ENCODE measurements around the gene TFAP2B. TPM values are rescaled to one million over a fixed set of nuclear protein-coding genes. Genes with fewer than 3 reads are reported as not detected.

The TFAP2B gene
- total and polyA plus RNA-seq, 4 donors: 0.02 TPM; not detected in 3

GRCh38 chr6:50837589-50838445, 19.1 kb downstream of the TFAP2B start:
- Histone ChIP-seq H3K9me3 (ENCODE audit: control insufficient read depth in 4 of 4, insufficient read depth in 3 of 4, low read length in 3 of 4) (peaks cover 0 to 10% (median 0%) of the 10 kb centered on the region in 4 donors), H3K4me1 (ENCODE audit: control insufficient read depth in 5 of 5, insufficient read depth in 5 of 5, low read length in 5 of 5) (peaks cover 0 to 1% (median 0%) of the 10 kb centered on the region in 5 donors), H3K4me3 (no peak overlapping the region), H3K9ac (ENCODE audit: insufficient read depth in 1 of 2, low read length in 2 of 2) (no peak overlapping the region), H3K27me3 (ENCODE audit: control insufficient read depth in 3 of 3, insufficient read depth in 3 of 3, low read length in 2 of 3) (peaks cover 16 to 97% (median 96%) of the 10 kb centered on the region in 3 donors), H3K36me3 (ENCODE audit: control insufficient read depth in 4 of 4, insufficient read depth in 4 of 4, low read length in 4 of 4) (no peaks in the 10 kb centered on the region), H3K27ac (ENCODE audit: low read depth in 1 of 2, low read length in 1 of 2) (no peak overlapping the region)
- DNase-seq: no peak
- 7 to 10% methylated on average over 14 of the region's 14 CpGs for WGBS, 2 donors
- TF ChIP-seq, protein P1, sequence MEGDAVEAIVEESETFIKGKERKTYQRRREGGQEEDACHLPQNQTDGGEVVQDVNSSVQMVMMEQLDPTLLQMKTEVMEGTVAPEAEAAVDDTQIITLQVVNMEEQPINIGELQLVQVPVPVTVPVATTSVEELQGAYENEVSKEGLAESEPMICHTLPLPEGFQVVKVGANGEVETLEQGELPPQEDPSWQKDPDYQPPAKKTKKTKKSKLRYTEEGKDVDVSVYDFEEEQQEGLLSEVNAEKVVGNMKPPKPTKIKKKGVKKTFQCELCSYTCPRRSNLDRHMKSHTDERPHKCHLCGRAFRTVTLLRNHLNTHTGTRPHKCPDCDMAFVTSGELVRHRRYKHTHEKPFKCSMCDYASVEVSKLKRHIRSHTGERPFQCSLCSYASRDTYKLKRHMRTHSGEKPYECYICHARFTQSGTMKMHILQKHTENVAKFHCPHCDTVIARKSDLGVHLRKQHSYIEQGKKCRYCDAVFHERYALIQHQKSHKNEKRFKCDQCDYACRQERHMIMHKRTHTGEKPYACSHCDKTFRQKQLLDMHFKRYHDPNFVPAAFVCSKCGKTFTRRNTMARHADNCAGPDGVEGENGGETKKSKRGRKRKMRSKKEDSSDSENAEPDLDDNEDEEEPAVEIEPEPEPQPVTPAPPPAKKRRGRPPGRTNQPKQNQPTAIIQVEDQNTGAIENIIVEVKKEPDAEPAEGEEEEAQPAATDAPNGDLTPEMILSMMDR (IDR thresholded peaks at IDR 0.05; ENCODE audit: control extremely low read depth, extremely low read depth): no peak
- ATAC-seq (ENCODE audit: insufficient read depth, low FRiP score): no peak

DNA sequence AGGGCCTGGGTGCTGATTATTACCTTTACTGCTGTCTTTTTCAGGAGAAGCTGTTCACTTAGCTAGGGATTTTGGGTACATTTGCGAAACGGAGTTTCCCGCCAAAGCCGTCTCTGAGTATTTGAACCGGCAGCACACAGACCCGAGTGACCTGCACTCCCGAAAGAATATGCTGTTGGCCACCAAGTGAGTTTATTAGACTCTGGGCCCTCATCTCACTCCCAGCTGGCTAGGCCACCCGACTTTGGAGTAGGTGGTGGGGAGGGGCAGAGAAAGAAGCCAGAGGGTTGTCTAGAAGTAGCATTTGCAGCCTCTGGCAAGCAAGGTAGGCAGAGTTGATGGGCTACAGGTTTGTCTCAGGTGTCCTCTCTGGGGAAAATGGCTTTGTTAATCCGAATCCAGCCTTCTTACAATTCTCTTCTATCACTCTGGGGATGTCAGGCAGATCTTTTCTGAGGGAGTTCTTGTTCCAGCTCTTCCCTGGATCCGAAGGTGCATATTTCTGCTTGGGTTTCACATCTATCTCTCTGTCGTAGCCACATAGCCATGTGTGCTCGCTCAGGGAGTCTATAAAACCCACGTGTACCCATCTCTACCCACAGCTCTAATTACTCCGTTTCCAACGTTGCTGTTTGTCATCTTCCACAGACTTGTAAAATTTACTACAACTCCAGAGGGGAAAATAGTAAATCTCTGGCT, 21.6 kb downstream of the TFAP2B start:
- peaks cover 19 to 100% (median 96%) of the 10 kb centered on the region in 3 donors for H3K27me3 ChIP-seq (ENCODE audit: control insufficient read depth in 3 of 3, insufficient read depth in 3 of 3, low read length in 2 of 3)

DNA sequence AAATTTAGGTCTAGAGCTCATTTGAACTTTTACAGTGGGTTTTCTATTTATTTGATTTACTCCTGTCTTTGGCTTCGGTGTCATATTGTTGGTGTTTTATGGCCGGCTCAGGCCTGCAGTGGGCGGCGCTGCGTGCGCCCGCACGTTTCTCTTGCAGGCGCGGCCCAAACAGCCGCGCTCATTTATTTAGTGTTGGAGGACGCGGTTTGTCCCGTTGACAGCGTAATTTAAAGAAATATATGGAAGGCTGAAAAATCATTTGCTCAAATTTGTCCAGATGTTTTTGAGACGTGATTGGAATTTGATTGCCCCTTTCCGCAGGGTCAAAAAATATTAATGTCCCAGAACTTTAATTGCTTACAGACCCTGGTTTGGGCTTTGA, 22.1 kb downstream of the TFAP2B start:
- Histone ChIP-seq H3K4me1 (ENCODE audit: control insufficient read depth in 5 of 5, insufficient read depth in 5 of 5, low read length in 5 of 5) (peaks cover 0 to 4% (median 1%) of the 10 kb centered on the region in 5 donors), H3K27me3 (ENCODE audit: control insufficient read depth in 3 of 3, insufficient read depth in 3 of 3, low read length in 2 of 3) (peaks cover 19 to 100% (median 95%) of the 10 kb centered on the region in 3 donors), H3K27ac (ENCODE audit: low read depth in 1 of 2, low read length in 1 of 2) (no peak overlapping the region), H3K9ac (ENCODE audit: insufficient read depth in 1 of 2, low read length in 2 of 2) (no peak overlapping the region), H3K36me3 (ENCODE audit: control insufficient read depth in 4 of 4, insufficient read depth in 4 of 4, low read length in 4 of 4) (no peaks in the 10 kb centered on the region), H3K4me3 (no peak overlapping the region), H3K9me3 (ENCODE audit: control insufficient read depth in 4 of 4, insufficient read depth in 3 of 4, low read length in 3 of 4) (peaks cover 0 to 21% (median 2%) of the 10 kb centered on the region in 4 donors)
- WGBS, 2 donors: 8 to 16% methylated on average over 18 of the region's 18 CpGs
- TF ChIP-seq, protein P1 (IDR thresholded peaks at IDR 0.05; ENCODE audit: control extremely low read depth, extremely low read depth): no peak
- DNase-seq: no peak
- ATAC-seq (ENCODE audit: insufficient read depth, low FRiP score): no peak

More for the DNA sequence above, 21.6 kb downstream of the TFAP2B start:
- WGBS, 2 donors: 11 to 15% methylated on average over 15 of the region's 15 CpGs
- Histone ChIP-seq H3K27ac (ENCODE audit: low read depth in 1 of 2, low read length in 1 of 2) (no peak overlapping the region), H3K4me1 (ENCODE audit: control insufficient read depth in 5 of 5, insufficient read depth in 5 of 5, low read length in 5 of 5) (peaks cover 0 to 1% (median 0%) of the 10 kb centered on the region in 5 donors), H3K9ac (ENCODE audit: insufficient read depth in 1 of 2, low read length in 2 of 2) (no peak overlapping the region), H3K36me3 (ENCODE audit: control insufficient read depth in 4 of 4, insufficient read depth in 4 of 4, low read length in 4 of 4) (no peaks in the 10 kb centered on the region), H3K4me3 (no peak overlapping the region), H3K9me3 (ENCODE audit: control insufficient read depth in 4 of 4, insufficient read depth in 3 of 4, low read length in 3 of 4) (peaks cover 0 to 16% (median 2%) of the 10 kb centered on the region in 4 donors)
- no peak for DNase-seq
- TF ChIP-seq, protein P1 (IDR thresholded peaks at IDR 0.05; ENCODE audit: control extremely low read depth, extremely low read depth): no peak
- ATAC-seq (ENCODE audit: insufficient read depth, low FRiP score): no peak
